Prostate gland (tissue), 2 donors: Measurements from ENCODE around the gene FERMT3. TPM values are rescaled to one million over a fixed set of nuclear protein-coding genes. Genes with fewer than 3 reads are reported as not detected.

Experiments used
- DNase-seq: peaks from one replicate; pipeline ENCODE4 v3.0.0-alpha.2; 2019; ENCODE audit warnings: low spot score
- H3K27ac ChIP-seq, 2 donors: fragments of 200-600 bp; sonication (generic); 2 replicates each; pipeline ENCODE4 v1.5.1; 2017 to 2019
- H3K27me3 ChIP-seq: fragments of 200-600 bp; sonication (generic); replicated peaks from 2 replicates; pipeline ENCODE4 v1.5.1; 2019; ENCODE audit not compliant: insufficient read depth
- H3K36me3 ChIP-seq, 2 donors: fragments of 200-600 bp; sonication (generic); 1 replicate in 1 of 2; 2 replicates in 1 of 2; pipeline versions ENCODE4 v1.5.1 to v1.8.1; 2017 to 2019
- H3K4me1 ChIP-seq: fragments of 200-600 bp; sonication (generic); replicated peaks from 2 replicates; pipeline ENCODE4 v1.5.1; 2019
- H3K4me3 ChIP-seq, 2 donors: fragments of 200-600 bp; sonication (generic); 2 replicates each; pipeline ENCODE4 v1.5.1; 2017 to 2019
- H3K9me3 ChIP-seq: fragments of 200-600 bp; sonication (generic); 2 replicates; pipeline ENCODE4 v1.5.1; 2017
- CTCF ChIP-seq, 4 experiments: fragments of 200-600 bp in 2 of 4; fragments of 450-650 bp in 2 of 4; sonication (generic) in 2 of 4; IDR thresholded peaks; 1 replicate in 3 of 4; 2 replicates in 1 of 4; pipeline ENCODE4 v1.5.1; 2016 to 2019; ENCODE audit warnings: antibody characterized with exemption in 4 of 4, mild to moderate bottlenecking in 2 of 4, moderate library complexity in 2 of 4
- POLR2A ChIP-seq: fragments of 450-650 bp; IDR thresholded peaks from one replicate; pipeline ENCODE4 v1.6.1; 2016; ENCODE audit warnings: antibody characterized with exemption, mild to moderate bottlenecking
- POLR2AphosphoS5 ChIP-seq: sonication (generic); formaldehyde crosslinking; IDR thresholded peaks from one replicate; pipeline ENCODE4 v1.6.1; 2017; ENCODE audit warnings: antibody characterized with exemption
- WGBS: methylation state at CpG from one replicate; pipeline ENCODE4 v1.1.5; 2018; 5-methylcytosine and 5-hydroxymethylcytosine counted together
- intact Hi-C: fragments of 100-400 bp; cut with DNase I; formaldehyde crosslinking; loops from one replicate; pipeline ENCODE4 v1.14.2; 2022
- total RNA-seq, 2 donors: library from RNA; depleted of rRNA; stranded (reverse); fragments of >200 nt; gene quantifications; one replicate each; pipeline ENCODE4 v1.1.0, GENCODE V29; 2016

The FERMT3 gene
- total RNA-seq, 2 donors from 2014 or later: 5.3 to 12.8 TPM

DNA sequence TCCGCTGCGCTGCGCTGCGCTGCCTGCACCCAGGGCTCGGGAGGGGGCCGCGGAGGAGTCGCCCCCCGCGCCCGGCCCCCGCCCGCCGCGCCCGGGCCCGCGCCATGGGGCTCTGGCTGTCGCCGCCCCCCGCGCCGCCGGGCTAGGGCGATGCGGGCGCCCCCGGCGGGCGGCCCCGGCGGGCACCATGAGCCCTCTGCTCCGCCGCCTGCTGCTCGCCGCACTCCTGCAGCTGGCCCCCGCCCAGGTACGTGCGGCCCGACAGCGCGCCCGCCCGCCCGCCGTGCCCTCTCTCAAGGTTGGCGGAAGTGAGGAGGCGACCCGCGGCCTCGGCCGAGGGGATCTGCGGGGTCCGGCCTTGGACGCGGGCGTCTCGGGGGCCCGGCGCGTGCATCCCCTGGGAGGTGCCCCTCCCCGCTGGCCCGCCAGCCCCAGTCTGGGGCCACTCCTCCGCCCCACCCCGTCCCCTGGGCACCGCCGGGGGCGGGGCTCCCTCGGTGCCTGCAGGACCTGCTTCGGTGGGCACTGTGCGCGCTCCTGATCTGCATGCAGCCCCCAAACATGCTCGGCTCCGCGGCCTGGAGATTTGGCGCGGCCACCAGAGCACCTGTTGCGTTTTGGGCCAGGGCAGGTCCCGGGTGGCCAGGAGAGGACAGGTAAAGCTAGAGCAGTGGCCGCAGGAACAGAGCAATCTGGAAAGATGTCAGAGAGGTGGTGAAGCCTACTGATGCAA, 28.3 kb downstream of the FERMT3 start:
- Histone ChIP-seq H3K27me3 (no peaks in the 10 kb centered on the region), H3K9me3 (no peaks in the 10 kb centered on the region), H3K4me3 (peak overlapping the region; percentile 69 to 75), H3K27ac (peak overlapping the region; percentile 82 to 86), H3K4me1 (peaks cover 20% of the 10 kb centered on the region), H3K36me3 (no peaks in the 10 kb centered on the region)
- TF ChIP-seq POLR2AphosphoS5 (peak; percentile 33), CTCF (IDR thresholded peaks at IDR 0.05) (peak in 1 of 4 experiments; percentile 24), POLR2A (peak; percentile 59)
- DNase-seq: no peak
- 6% methylated on average over 15 of the region's 80 CpGs for WGBS
- intact Hi-C loops: no loop called here

DNA sequence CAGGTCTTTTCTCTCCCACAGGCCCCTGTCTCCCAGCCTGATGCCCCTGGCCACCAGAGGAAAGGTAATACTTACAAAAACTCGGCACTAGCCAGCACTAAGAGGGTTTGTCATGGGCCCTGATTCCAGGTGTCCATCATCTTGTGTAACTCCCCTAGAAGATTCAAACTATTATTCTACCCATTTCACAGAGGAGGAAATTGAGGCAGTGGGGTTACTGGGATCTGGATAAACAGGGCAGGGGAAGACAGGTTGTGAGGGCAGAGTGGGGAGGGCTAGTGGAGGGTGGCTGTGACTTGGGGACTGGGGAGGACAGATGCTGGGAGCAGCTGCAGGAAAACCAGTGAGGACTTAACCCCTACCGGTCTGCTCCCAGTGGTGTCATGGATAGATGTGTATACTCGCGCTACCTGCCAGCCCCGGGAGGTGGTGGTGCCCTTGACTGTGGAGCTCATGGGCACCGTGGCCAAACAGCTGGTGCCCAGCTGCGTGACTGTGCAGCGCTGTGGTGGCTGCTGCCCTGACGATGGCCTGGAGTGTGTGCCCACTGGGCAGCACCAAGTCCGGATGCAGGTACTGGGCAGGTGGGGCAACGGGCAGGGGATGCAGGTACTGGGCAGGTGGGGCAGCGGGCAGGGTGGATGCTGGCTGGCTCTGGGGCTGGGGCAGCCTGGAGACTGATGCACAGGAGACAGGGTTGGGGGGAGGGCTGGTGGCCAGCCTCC, 29.1 kb downstream of the FERMT3 start:
- intact Hi-C loops: no loop called here
- no peaks in the 10 kb centered on the region for H3K36me3 ChIP-seq
- no peak for TF ChIP-seq POLR2AphosphoS5
- H3K9me3 ChIP-seq: no peaks in the 10 kb centered on the region
- peak overlapping the region; percentile 69 to 75 for H3K4me3 ChIP-seq
- DNase-seq: no peak
- H3K27ac ChIP-seq: peak overlapping the region; percentile 82 to 86
- H3K4me1 ChIP-seq: peaks cover 20% of the 10 kb centered on the region
- WGBS: 77% methylated on average over 12 of the region's 12 CpGs
- no peaks in the 10 kb centered on the region for H3K27me3 ChIP-seq

- intact Hi-C loops: loop anchor here (1.0 kb wide), 1 partner anchor 10 kb away; no protein-coding TSS in a partner anchor
- peak; percentile 95 for DNase-seq
- Histone ChIP-seq H3K4me3 (no peak overlapping the region), H3K27me3 (no peaks in the 10 kb centered on the region), H3K27ac (peak overlapping the region; percentile 52 to 72), H3K4me1 (peaks cover 20% of the 10 kb centered on the region), H3K9me3 (no peaks in the 10 kb centered on the region), H3K36me3 (no peaks in the 10 kb centered on the region)
- 34% methylated on average over 12 of the region's 12 CpGs for WGBS
- peak; percentile 97 for TF ChIP-seq POLR2AphosphoS5
- no peak for TF ChIP-seq POLR2A
- peak in 2 of 4 experiments; percentile 40 to 42 for TF ChIP-seq CTCF (IDR thresholded peaks at IDR 0.05)
These were observed 31.0 kb downstream of the FERMT3 start for GRCh38 chr11:64237484-64237951.

DNA sequence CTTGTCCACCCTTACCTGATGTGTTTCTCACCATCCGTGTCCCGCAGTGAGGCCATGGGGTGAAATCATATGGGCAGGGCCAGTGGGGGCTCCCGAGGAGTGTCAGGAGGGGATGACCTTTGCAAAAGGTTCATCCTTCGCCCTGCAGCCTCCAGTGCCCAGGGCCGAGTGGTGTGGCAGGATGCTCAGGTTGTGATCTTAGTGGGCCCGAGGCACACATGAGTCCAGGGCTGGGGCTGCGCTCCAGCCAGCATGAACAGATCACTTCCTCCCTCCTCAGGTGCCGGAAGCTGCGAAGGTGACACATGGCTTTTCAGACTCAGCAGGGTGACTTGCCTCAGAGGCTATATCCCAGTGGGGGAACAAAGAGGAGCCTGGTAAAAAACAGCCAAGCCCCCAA, 31.6 kb downstream of the FERMT3 start:
- 81% methylated on average over 9 of the region's 9 CpGs for WGBS
- no peaks in the 10 kb centered on the region for H3K36me3 ChIP-seq
- DNase-seq: no peak
- intact Hi-C loops: no loop called here
- peaks cover 24% of the 10 kb centered on the region for H3K4me1 ChIP-seq
- H3K27ac ChIP-seq: peak overlapping the region; percentile 52 to 72
- no peak overlapping the region for H3K4me3 ChIP-seq
- H3K27me3 ChIP-seq: no peaks in the 10 kb centered on the region
- no peaks in the 10 kb centered on the region for H3K9me3 ChIP-seq
- no peak for TF ChIP-seq POLR2A
- TF ChIP-seq POLR2AphosphoS5: no peak
- TF ChIP-seq CTCF (IDR thresholded peaks at IDR 0.05): no peak

GRCh38 chr11:64238999-64239398, 32.5 kb downstream of the FERMT3 start:
- WGBS: 89% methylated on average over 5 of the region's 5 CpGs
- intact Hi-C loops: no loop called here
- no peaks in the 10 kb centered on the region for H3K9me3 ChIP-seq
- H3K36me3 ChIP-seq: no peaks in the 10 kb centered on the region
- TF ChIP-seq CTCF (IDR thresholded peaks at IDR 0.05): no peak
- TF ChIP-seq POLR2AphosphoS5: no peak
- no peak for TF ChIP-seq POLR2A
- H3K4me3 ChIP-seq: no peak overlapping the region
- H3K27me3 ChIP-seq: no peaks in the 10 kb centered on the region
- H3K4me1 ChIP-seq: peaks cover 18% of the 10 kb centered on the region
- H3K27ac ChIP-seq: peak overlapping the region in 1 of 2 donors; percentile 72
- no peak for DNase-seq
